ENCODE data around the gene OSBPL6. TPM values are rescaled to one million over a fixed set of nuclear protein-coding genes. Genes with fewer than 3 reads are reported as not detected.

Gene OSBPL6
- total RNA-seq, 1 donor from 2014 or later = 3.6 TPM

DNA sequence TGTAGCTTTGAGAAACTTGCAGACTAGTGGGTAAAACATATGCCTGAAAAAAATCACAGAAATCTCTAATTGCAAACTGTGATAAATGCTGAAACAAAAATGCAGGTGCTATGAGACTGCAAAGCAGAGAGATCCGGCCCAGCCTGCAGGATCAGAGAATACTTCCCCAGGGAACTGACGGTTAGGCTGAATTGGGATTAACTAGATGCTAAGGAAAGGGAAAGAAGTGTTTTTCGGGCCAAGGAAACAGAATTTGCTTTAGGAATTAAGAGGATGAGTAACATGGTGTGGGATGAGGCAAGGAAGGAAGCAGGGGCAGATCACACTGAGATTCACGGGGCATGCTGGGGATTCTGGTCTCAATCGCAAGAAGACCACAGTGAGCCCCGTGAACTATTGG, 71.5 kb downstream of the OSBPL6 start:
- TF ChIP-seq, protein P1, sequence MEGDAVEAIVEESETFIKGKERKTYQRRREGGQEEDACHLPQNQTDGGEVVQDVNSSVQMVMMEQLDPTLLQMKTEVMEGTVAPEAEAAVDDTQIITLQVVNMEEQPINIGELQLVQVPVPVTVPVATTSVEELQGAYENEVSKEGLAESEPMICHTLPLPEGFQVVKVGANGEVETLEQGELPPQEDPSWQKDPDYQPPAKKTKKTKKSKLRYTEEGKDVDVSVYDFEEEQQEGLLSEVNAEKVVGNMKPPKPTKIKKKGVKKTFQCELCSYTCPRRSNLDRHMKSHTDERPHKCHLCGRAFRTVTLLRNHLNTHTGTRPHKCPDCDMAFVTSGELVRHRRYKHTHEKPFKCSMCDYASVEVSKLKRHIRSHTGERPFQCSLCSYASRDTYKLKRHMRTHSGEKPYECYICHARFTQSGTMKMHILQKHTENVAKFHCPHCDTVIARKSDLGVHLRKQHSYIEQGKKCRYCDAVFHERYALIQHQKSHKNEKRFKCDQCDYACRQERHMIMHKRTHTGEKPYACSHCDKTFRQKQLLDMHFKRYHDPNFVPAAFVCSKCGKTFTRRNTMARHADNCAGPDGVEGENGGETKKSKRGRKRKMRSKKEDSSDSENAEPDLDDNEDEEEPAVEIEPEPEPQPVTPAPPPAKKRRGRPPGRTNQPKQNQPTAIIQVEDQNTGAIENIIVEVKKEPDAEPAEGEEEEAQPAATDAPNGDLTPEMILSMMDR (IDR thresholded peaks at IDR 0.05; ENCODE audit: insufficient read depth, low read length, poor library complexity, severe bottlenecking) = no peak
- H3K4me3 ChIP-seq (ENCODE audit: low read depth, low read length) = no peak overlapping the region
- no peaks in the 10 kb centered on the region for H3K27me3 ChIP-seq (ENCODE audit: control insufficient read depth, insufficient read depth, low read length)
- no peak for DNase-seq (ENCODE audit: low read depth)
- H3K36me3 ChIP-seq (ENCODE audit: control insufficient read depth, insufficient read depth, low read length) = no peaks in the 10 kb centered on the region

- no peaks in the 10 kb centered on the region for H3K36me3 ChIP-seq (ENCODE audit: control insufficient read depth, insufficient read depth, low read length)
- TF ChIP-seq, protein P1 (IDR thresholded peaks at IDR 0.05; ENCODE audit: insufficient read depth, low read length, poor library complexity, severe bottlenecking) = no peak
- no peak overlapping the region for H3K4me3 ChIP-seq (ENCODE audit: low read depth, low read length)
- DNase-seq (ENCODE audit: low read depth) = no peak
- no peaks in the 10 kb centered on the region for H3K27me3 ChIP-seq (ENCODE audit: control insufficient read depth, insufficient read depth, low read length)
These were observed 72.1 kb downstream of the OSBPL6 start for GRCh38 chr2:178266445-178266844.

GRCh38 chr2:178267660-178268059, 73.3 kb downstream of the OSBPL6 start:
- no peaks in the 10 kb centered on the region for H3K27me3 ChIP-seq (ENCODE audit: control insufficient read depth, insufficient read depth, low read length)
- H3K4me3 ChIP-seq (ENCODE audit: low read depth, low read length) = no peak overlapping the region
- no peaks in the 10 kb centered on the region for H3K36me3 ChIP-seq (ENCODE audit: control insufficient read depth, insufficient read depth, low read length)
- TF ChIP-seq, protein P1 (IDR thresholded peaks at IDR 0.05; ENCODE audit: insufficient read depth, low read length, poor library complexity, severe bottlenecking) = no peak
- no peak for DNase-seq (ENCODE audit: low read depth)

DNA sequence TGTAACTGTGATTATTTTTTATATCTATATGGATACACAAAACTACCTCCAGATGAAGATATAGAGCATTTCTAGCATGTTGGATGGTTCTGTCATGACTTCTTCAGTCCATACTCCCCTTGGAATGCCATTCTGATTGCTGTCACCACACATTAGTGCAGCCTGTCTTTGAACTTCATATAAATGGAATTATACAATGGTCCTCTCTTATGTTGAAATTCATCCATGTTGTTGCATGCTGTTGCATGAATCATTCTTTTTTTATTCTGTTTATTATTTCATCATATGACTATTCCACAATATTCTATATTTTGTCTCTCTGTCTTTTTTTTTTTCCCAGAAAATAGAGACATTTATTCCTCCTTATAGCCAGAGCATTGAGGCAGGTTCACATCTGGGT, 74.1 kb downstream of the OSBPL6 start:
- H3K27me3 ChIP-seq (ENCODE audit: control insufficient read depth, insufficient read depth, low read length) = no peaks in the 10 kb centered on the region
- H3K4me3 ChIP-seq (ENCODE audit: low read depth, low read length) = no peak overlapping the region
- H3K36me3 ChIP-seq (ENCODE audit: control insufficient read depth, insufficient read depth, low read length) = no peaks in the 10 kb centered on the region
- DNase-seq (ENCODE audit: low read depth) = no peak
- TF ChIP-seq, protein P1 (IDR thresholded peaks at IDR 0.05; ENCODE audit: insufficient read depth, low read length, poor library complexity, severe bottlenecking) = no peak

DNA sequence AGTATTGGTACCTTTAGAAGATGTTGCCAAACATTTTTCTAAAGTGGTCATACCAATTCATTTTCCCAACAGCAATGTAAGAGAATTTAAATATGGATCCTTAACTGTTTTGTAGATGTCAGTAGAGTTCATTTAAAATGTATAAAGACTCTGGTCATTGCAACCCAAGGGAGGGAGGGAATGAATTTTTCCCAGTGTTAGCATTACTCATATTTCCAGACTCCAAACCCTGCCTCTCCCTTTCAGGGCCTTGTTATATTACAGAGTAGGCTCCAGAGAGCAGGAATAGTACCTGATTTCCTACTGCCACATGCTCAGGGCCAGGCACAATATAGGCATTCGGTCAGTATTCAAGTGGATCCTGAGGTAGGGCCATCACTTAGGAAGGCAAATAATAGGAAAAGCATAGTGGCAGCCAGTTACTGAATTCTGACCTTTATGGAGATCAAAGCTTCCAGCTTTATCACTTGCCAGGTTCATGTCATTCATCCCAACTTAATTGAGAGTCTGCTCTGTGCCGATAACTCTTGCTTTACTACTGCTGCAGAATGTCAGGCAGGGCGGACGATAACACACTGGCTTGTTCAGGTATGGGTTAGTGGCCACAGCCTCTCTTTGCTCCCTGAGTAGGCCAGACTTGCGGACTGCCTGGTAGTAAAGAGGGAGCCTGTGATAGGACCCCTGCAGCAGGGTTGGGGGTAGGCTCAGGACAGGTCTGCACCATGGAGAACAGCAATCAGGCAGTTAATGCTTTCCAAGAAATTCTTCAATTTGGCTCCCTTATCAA, 75.3 kb downstream of the OSBPL6 start:
- TF ChIP-seq, protein P1 (IDR thresholded peaks at IDR 0.05; ENCODE audit: insufficient read depth, low read length, poor library complexity, severe bottlenecking) = no peak
- H3K4me3 ChIP-seq (ENCODE audit: low read depth, low read length) = no peak overlapping the region
- no peak for DNase-seq (ENCODE audit: low read depth)
- H3K36me3 ChIP-seq (ENCODE audit: control insufficient read depth, insufficient read depth, low read length) = no peaks in the 10 kb centered on the region
- H3K27me3 ChIP-seq (ENCODE audit: control insufficient read depth, insufficient read depth, low read length) = no peaks in the 10 kb centered on the region

DNA sequence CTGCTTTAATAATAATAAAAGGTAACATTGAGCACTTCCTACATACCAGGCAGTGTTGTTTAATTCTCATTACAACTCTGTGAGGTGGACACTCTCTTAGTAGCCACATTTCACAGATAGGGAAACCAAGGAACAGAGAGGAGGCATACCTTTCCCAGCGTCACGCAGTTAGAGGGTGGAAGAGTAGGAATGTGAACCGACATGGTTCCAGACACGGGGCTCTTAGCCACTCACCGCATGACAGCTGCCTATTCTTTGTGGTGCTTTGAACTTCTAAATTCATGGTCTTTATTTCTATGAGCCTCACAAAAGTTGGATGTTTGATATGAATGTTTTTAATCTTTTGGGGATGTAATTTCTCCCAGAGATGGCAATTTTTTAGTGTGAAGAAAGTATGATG, 76.0 kb downstream of the OSBPL6 start:
- no peak for DNase-seq (ENCODE audit: low read depth)
- no peak overlapping the region for H3K4me3 ChIP-seq (ENCODE audit: low read depth, low read length)
- no peaks in the 10 kb centered on the region for H3K27me3 ChIP-seq (ENCODE audit: control insufficient read depth, insufficient read depth, low read length)
- TF ChIP-seq, protein P1 (IDR thresholded peaks at IDR 0.05; ENCODE audit: insufficient read depth, low read length, poor library complexity, severe bottlenecking) = no peak
- no peaks in the 10 kb centered on the region for H3K36me3 ChIP-seq (ENCODE audit: control insufficient read depth, insufficient read depth, low read length)

Data from kidney epithelial cell (primary cell).